H9 (cell line): ENCODE measurements around the gene TMEM63A. TPM values are rescaled to one million over a fixed set of nuclear protein-coding genes. Genes with fewer than 3 reads are reported as not detected.

Source experiments
- DNase-seq: peaks from one replicate; pipeline ENCODE4 v3.0.0-alpha.2; 2017
- H2AFZ ChIP-seq: one replicate; pipeline ENCODE4 v1.6.1; 2013; ENCODE audit warnings: mild to moderate bottlenecking, low read length, control low read depth, moderate library complexity
- H2AK5ac ChIP-seq: 2 replicates; pipeline ENCODE4 v1.6.1; 2013; ENCODE audit warnings: low read length, control low read depth, mixed read lengths; ENCODE audit not compliant: insufficient read length
- H2BK120ac ChIP-seq: one replicate; pipeline ENCODE4 v1.6.1; 2013; ENCODE audit warnings: low read depth, mild to moderate bottlenecking, low read length, control low read depth, inconsistent platforms; ENCODE audit not compliant: poor library complexity, severe bottlenecking
- H2BK12ac ChIP-seq: 2 replicates; pipeline ENCODE4 v1.6.1; 2013; ENCODE audit warnings: low read length, control low read depth, mixed read lengths, low read depth; ENCODE audit not compliant: insufficient read length
- H2BK15ac ChIP-seq: 2 replicates; pipeline ENCODE4 v1.6.1; 2013; ENCODE audit warnings: low read depth, low read length, control low read depth
- H2BK20ac ChIP-seq: one replicate; pipeline ENCODE4 v1.6.1; 2013; ENCODE audit warnings: low read depth, mild to moderate bottlenecking, low read length, control low read depth, inconsistent platforms; ENCODE audit not compliant: poor library complexity, severe bottlenecking
- H2BK5ac ChIP-seq: 2 replicates; pipeline ENCODE4 v1.6.1; 2013; ENCODE audit warnings: low read length, control low read depth, mixed read lengths; ENCODE audit not compliant: insufficient read length
- H3K14ac ChIP-seq: 2 replicates; pipeline ENCODE4 v1.6.1; 2013; ENCODE audit warnings: low read length, control low read depth; ENCODE audit not compliant: insufficient read depth
- H3K18ac ChIP-seq: 2 replicates; pipeline ENCODE4 v1.6.1; 2013; ENCODE audit warnings: low read depth, mild to moderate bottlenecking, mixed read lengths, low read length, control low read depth; ENCODE audit not compliant: insufficient read length
- H3K23ac ChIP-seq: 2 replicates; pipeline ENCODE4 v1.6.1; 2013; ENCODE audit warnings: low read length, control low read depth, mixed read lengths, low read depth; ENCODE audit not compliant: insufficient read length
- H3K23me2 ChIP-seq: 2 replicates; pipeline ENCODE4 v1.6.1; 2013; ENCODE audit warnings: low read depth, mild to moderate bottlenecking, mixed read lengths, low read length, control low read depth; ENCODE audit not compliant: insufficient read length, poor library complexity, severe bottlenecking
- H3K27ac ChIP-seq: 2 replicates; pipeline ENCODE4 v1.5.1; 2013; ENCODE audit warnings: low read length, control low read depth, mixed read lengths, low read depth; ENCODE audit not compliant: insufficient read length
- H3K27me3 ChIP-seq: 2 replicates; pipeline ENCODE4 v1.6.1; 2013; ENCODE audit warnings: low read length, control low read depth, inconsistent platforms; ENCODE audit not compliant: insufficient read depth
- H3K4ac ChIP-seq: 2 replicates; pipeline ENCODE4 v1.6.1; 2013; ENCODE audit warnings: low read depth, mild to moderate bottlenecking, control low read depth, inconsistent platforms, low read length, moderate library complexity
- H3K4me1 ChIP-seq: 2 replicates; pipeline ENCODE4 v1.6.1; 2013; ENCODE audit warnings: low read length, control low read depth, inconsistent platforms; ENCODE audit not compliant: insufficient read depth
- H3K4me2 ChIP-seq: 2 replicates; pipeline ENCODE4 v1.6.1; 2013; ENCODE audit warnings: low read length, control low read depth, mixed read lengths; ENCODE audit not compliant: insufficient read length, insufficient read depth
- H3K56ac ChIP-seq: 2 replicates; pipeline ENCODE4 v1.6.1; 2013; ENCODE audit warnings: low read depth, mild to moderate bottlenecking, mixed read lengths, low read length, control low read depth; ENCODE audit not compliant: insufficient read length
- H3K79me1 ChIP-seq: 2 replicates; pipeline ENCODE4 v1.6.1; 2013; ENCODE audit warnings: low read depth, mild to moderate bottlenecking, moderate library complexity, low read length, control low read depth, inconsistent platforms; ENCODE audit not compliant: insufficient read depth, poor library complexity, severe bottlenecking
- H3K79me2 ChIP-seq: 2 replicates; pipeline ENCODE4 v1.6.1; 2013; ENCODE audit warnings: low read length, control low read depth, inconsistent platforms; ENCODE audit not compliant: insufficient read depth
- H3K9ac ChIP-seq: 2 replicates; pipeline ENCODE4 v1.6.1; 2013; ENCODE audit warnings: low read length, control low read depth, mixed read lengths; ENCODE audit not compliant: insufficient read length; ENCODE audit errors: extremely low read depth
- H3K9me3 ChIP-seq: one replicate; pipeline ENCODE4 v1.6.1; 2013; ENCODE audit warnings: low read depth, low read length, inconsistent platforms; ENCODE audit not compliant: control insufficient read depth
- H3T11ph ChIP-seq: one replicate; pipeline ENCODE4 v1.6.1; 2013; ENCODE audit warnings: mild to moderate bottlenecking, low read length, control low read depth, inconsistent platforms
- H4K20me1 ChIP-seq: one replicate; pipeline ENCODE4 v1.6.1; 2013; ENCODE audit not compliant: control insufficient read depth, insufficient read length, insufficient read depth
- H4K5ac ChIP-seq: 2 replicates; pipeline ENCODE4 v1.6.1; 2013; ENCODE audit warnings: low read depth, mild to moderate bottlenecking, mixed read lengths, low read length, control low read depth; ENCODE audit not compliant: insufficient read length
- H4K8ac ChIP-seq: replicated peaks from 2 replicates; pipeline ENCODE4 v1.6.1; 2013; ENCODE audit warnings: low read length, control low read depth, mixed read lengths, low read depth; ENCODE audit not compliant: insufficient read length
- H4K91ac ChIP-seq: 2 replicates; pipeline ENCODE4 v1.6.1; 2013; ENCODE audit warnings: low read depth, mild to moderate bottlenecking, moderate library complexity, mixed read lengths, low read length, control low read depth; ENCODE audit not compliant: insufficient read length
- H3K27ac Mint-ChIP-seq, 3 experiments: 2 replicates in 2 of 3; 3 replicates in 1 of 3; pipeline ENCODE4 v1.8.0; 2020 to 2021; ENCODE audit warnings: mixed read lengths in 3 of 3, mild to moderate bottlenecking in 1 of 3, moderate library complexity in 1 of 3
- H3K27me3 Mint-ChIP-seq: 2 replicates; pipeline ENCODE4 v1.8.0; 2021; ENCODE audit warnings: low read depth, mild to moderate bottlenecking, moderate library complexity, mixed read lengths
- H3K36me3 Mint-ChIP-seq, 3 experiments: 2 replicates in 2 of 3; 3 replicates in 1 of 3; pipeline ENCODE4 v1.8.0; 2020 to 2021; ENCODE audit warnings: low read depth in 3 of 3, mixed read lengths in 3 of 3; ENCODE audit not compliant: insufficient read depth in 1 of 3
- H3K4me1 Mint-ChIP-seq, 2 experiments: 2 replicates each; pipeline ENCODE4 v1.8.0; 2020; ENCODE audit warnings: mixed read lengths in 2 of 2
- H3K4me3 Mint-ChIP-seq, 2 experiments: 2 replicates in 1 of 2; 3 replicates in 1 of 2; pipeline ENCODE4 v1.8.0; 2020 to 2021; ENCODE audit warnings: mild to moderate bottlenecking in 2 of 2, mixed read lengths in 2 of 2, moderate library complexity in 1 of 2
- H3K9me3 Mint-ChIP-seq, 2 experiments: 2 replicates in 1 of 2; 3 replicates in 1 of 2; pipeline ENCODE4 v1.8.0; 2020; ENCODE audit warnings: mild to moderate bottlenecking in 2 of 2, mixed read lengths in 2 of 2, moderate library complexity in 1 of 2
- WGBS: extraction: QIAGEN DNeasy Blood & Tissue Kit; methylation state at CpG from one replicate; pipeline ENCODE4 v1.1.7; 2013; ENCODE audit warnings: missing lambda C conversion rate, low lambda C conversion rate, mixed read lengths; ENCODE audit not compliant: insufficient read length; ENCODE audit errors: extremely low coverage; 5-methylcytosine and 5-hydroxymethylcytosine counted together
- total RNA-seq: library from RNA; stranded (reverse); gene quantifications from 2 replicates; pipeline ENCODE4 v1.2.1, GENCODE V29; 2021
- TF ChIP-seq, protein P1 (sequence below): fragments of 200-600 bp; sonication (generic); conservative IDR thresholded peaks from 3 replicates; pipeline ENCODE4 v1.8.0; 2021; ENCODE audit warnings: antibody characterized with exemption, mild to moderate bottlenecking

The TMEM63A gene
- total RNA-seq, 1 experiment from 2014 or later, result 75.7 TPM

DNA sequence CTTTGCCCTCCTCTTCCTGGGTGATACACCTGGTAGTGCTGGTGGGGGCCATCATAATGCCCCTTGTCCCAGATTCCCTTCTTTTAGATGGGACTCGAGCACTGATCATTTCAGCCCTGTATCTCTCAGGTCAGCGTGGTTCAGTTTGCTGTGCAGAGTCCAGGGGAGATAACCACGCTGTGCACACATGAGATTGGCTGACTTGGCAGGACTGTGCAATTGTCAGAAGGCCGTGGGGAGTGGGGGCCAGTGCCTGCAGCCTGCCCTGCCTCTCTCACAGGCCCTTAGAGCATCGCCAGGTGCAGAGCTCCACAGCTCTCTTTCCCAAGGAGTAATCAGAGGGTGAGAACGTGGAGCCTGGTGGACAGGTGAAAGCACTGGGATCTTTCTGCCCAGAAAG, 57.1 kb downstream of the TMEM63A start:
- Histone ChIP-seq H4K5ac (no peak overlapping the region), H3K4me1 (no peaks in the 10 kb centered on the region), H3K18ac (no peak overlapping the region), H4K8ac (no peak overlapping the region), H3K14ac (no peak overlapping the region), H3K79me2 (no peaks in the 10 kb centered on the region), H3K27me3 (no peaks in the 10 kb centered on the region), H2BK120ac (no peak overlapping the region), H3K9me3 (no peaks in the 10 kb centered on the region), H3K79me1 (no peaks in the 10 kb centered on the region), H3K23me2 (no peaks in the 10 kb centered on the region), H3K56ac (no peak overlapping the region), H4K20me1 (no peaks in the 10 kb centered on the region), H3K4me2 (no peak overlapping the region), H3K4ac (no peak overlapping the region), H2BK20ac (no peak overlapping the region), H2BK5ac (no peak overlapping the region), H3K9ac (no peak overlapping the region), H4K91ac (no peak overlapping the region), H3K23ac (no peak overlapping the region), H2BK15ac (no peak overlapping the region), H3K27ac (no peak overlapping the region), H2BK12ac (no peak overlapping the region), H2AK5ac (no peak overlapping the region), H2AFZ (no peak overlapping the region), H3T11ph (no peak overlapping the region)
- Mint-ChIP-seq H3K4me1 (peaks cover 32 to 40% of the 10 kb centered on the region in 2 experiments), H3K27ac (peak overlapping the region in 1 of 3 experiments; percentile 58; a peak in 1 of 7 replicates), H3K36me3 (peaks cover 0 to 8% (median 0%) of the 10 kb centered on the region in 3 experiments; a peak in 2 of 7 replicates), H3K9me3 (no peaks in the 10 kb centered on the region), H3K4me3 (no peak overlapping the region), H3K27me3 (no peaks in the 10 kb centered on the region)
- DNase-seq, result no peak
- TF ChIP-seq, protein P1, sequence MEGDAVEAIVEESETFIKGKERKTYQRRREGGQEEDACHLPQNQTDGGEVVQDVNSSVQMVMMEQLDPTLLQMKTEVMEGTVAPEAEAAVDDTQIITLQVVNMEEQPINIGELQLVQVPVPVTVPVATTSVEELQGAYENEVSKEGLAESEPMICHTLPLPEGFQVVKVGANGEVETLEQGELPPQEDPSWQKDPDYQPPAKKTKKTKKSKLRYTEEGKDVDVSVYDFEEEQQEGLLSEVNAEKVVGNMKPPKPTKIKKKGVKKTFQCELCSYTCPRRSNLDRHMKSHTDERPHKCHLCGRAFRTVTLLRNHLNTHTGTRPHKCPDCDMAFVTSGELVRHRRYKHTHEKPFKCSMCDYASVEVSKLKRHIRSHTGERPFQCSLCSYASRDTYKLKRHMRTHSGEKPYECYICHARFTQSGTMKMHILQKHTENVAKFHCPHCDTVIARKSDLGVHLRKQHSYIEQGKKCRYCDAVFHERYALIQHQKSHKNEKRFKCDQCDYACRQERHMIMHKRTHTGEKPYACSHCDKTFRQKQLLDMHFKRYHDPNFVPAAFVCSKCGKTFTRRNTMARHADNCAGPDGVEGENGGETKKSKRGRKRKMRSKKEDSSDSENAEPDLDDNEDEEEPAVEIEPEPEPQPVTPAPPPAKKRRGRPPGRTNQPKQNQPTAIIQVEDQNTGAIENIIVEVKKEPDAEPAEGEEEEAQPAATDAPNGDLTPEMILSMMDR, result no peak
- WGBS, result no CpG with 5 or more reads among the region's 6 CpGs
